GM21619 (cell line): ENCODE measurements around the gene TNRC18.
"Not testable (repeated sequence)": the region's sequence is repeated elsewhere in the genome, so short reads cannot be mapped to it uniquely, and the experiment has no call there.

Experiments
- ATAC-seq: cut with Tn5 transposase; IDR thresholded peaks from one replicate; pipeline ENCODE4 v1.9.1; 2021; ENCODE audit not compliant: unreplicated experiment

Gene TNRC18

GRCh38 chr7:5377816-5378215 lies 45.8 kb downstream of the TNRC18 start:
- ATAC-seq = no peak

- ATAC-seq = no peak
These were observed 46.4 kb downstream of the TNRC18 start for GRCh38 chr7:5377279-5377678.

- ATAC-seq = no peak
These were observed 47.7 kb downstream of the TNRC18 start for GRCh38 chr7:5375925-5376324.

GRCh38 chr7:5374464-5374863 lies 49.2 kb downstream of the TNRC18 start:
- ATAC-seq = no peak

- ATAC-seq = no peak
These were observed 50.3 kb downstream of the TNRC18 start for GRCh38 chr7:5373300-5373699.

GRCh38 chr7:5370454-5371353 lies 52.9 kb downstream of the TNRC18 start:
- no peak for ATAC-seq

GRCh38 chr7:5367661-5368060 lies 56.0 kb downstream of the TNRC18 start:
- ATAC-seq = no peak

GRCh38 chr7:5365976-5366625 lies 57.5 kb downstream of the TNRC18 start:
- ATAC-seq = peak; percentile 66

- peak; percentile 61 for ATAC-seq
These were observed 59.9 kb downstream of the TNRC18 start for GRCh38 chr7:5363729-5364128.

- ATAC-seq = no peak
These were observed 61.2 kb downstream of the TNRC18 start for GRCh38 chr7:5362466-5362865.

- ATAC-seq = no peak
These were observed 62.0 kb downstream of the TNRC18 start for GRCh38 chr7:5361446-5362127.

- no peak for ATAC-seq
These were observed 62.7 kb downstream of the TNRC18 start for GRCh38 chr7:5360971-5361370.

- no peak for ATAC-seq
These were observed 63.2 kb downstream of the TNRC18 start for GRCh38 chr7:5360451-5360850.

GRCh38 chr7:5360021-5360420 lies 63.6 kb downstream of the TNRC18 start:
- not testable (repeated sequence) for ATAC-seq

GRCh38 chr7:5359344-5359743 lies 64.3 kb downstream of the TNRC18 start:
- no peak for ATAC-seq

- ATAC-seq = no peak
These were observed 65.7 kb downstream of the TNRC18 start for GRCh38 chr7:5357951-5358350.

GRCh38 chr7:5356751-5357119 lies 66.9 kb downstream of the TNRC18 start:
- no peak for ATAC-seq

GRCh38 chr7:5354460-5355232 lies 69.0 kb downstream of the TNRC18 start:
- no peak for ATAC-seq

GRCh38 chr7:5352440-5353010 lies 71.1 kb downstream of the TNRC18 start:
- ATAC-seq = no peak

- no peak for ATAC-seq
These were observed 71.9 kb downstream of the TNRC18 start for GRCh38 chr7:5351507-5352265.
